Measurements from ENCODE around the gene LINS1.

- TF ChIP-seq, protein P1, sequence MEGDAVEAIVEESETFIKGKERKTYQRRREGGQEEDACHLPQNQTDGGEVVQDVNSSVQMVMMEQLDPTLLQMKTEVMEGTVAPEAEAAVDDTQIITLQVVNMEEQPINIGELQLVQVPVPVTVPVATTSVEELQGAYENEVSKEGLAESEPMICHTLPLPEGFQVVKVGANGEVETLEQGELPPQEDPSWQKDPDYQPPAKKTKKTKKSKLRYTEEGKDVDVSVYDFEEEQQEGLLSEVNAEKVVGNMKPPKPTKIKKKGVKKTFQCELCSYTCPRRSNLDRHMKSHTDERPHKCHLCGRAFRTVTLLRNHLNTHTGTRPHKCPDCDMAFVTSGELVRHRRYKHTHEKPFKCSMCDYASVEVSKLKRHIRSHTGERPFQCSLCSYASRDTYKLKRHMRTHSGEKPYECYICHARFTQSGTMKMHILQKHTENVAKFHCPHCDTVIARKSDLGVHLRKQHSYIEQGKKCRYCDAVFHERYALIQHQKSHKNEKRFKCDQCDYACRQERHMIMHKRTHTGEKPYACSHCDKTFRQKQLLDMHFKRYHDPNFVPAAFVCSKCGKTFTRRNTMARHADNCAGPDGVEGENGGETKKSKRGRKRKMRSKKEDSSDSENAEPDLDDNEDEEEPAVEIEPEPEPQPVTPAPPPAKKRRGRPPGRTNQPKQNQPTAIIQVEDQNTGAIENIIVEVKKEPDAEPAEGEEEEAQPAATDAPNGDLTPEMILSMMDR (IDR thresholded peaks at IDR 0.05): no peak
- no peak for TF ChIP-seq REST (IDR thresholded peaks at IDR 0.05; ENCODE audit: insufficient read depth in 1 of 2, low read depth in 2 of 2, low read length in 1 of 2)
- no peak for TF ChIP-seq POLR2AphosphoS5 (IDR thresholded peaks at IDR 0.05; ENCODE audit: low read depth, low read length)
- no peak for TF ChIP-seq SIN3A (IDR thresholded peaks at IDR 0.05; ENCODE audit: borderline replicate concordance, insufficient read depth, low read depth, low read length)
Measured at GRCh38 chr15:100591835-100592234, 10.1 kb downstream of the LINS1 start.
